GM18951 (cell line): ENCODE data around the gene MTG2.

Experiments
- POLR2A ChIP-seq: IDR thresholded peaks from 4 replicates; pipeline ENCODE4 v1.6.1; 2011; ENCODE audit warnings: mild to moderate bottlenecking; ENCODE audit not compliant: insufficient read length, insufficient read depth; ENCODE audit errors: extremely low read depth
- in situ Hi-C: fragments of 300-500 bp; cut with MboI; formaldehyde crosslinking; loops from one replicate; pipeline ENCODE4 v1.12.0; 2022; ENCODE audit warnings: low sequenced_read_pairs, mixed read lengths, inconsistent platforms; ENCODE audit not compliant: unreplicated experiment

MTG2 gene

GRCh38 chr20:62149532-62150309 is 33.1 kb upstream of the MTG2 start:
- no peak for TF ChIP-seq POLR2A
- in situ Hi-C loops: no loop called here

GRCh38 chr20:62150310-62150575 is 32.6 kb upstream of the MTG2 start:
- TF ChIP-seq POLR2A: no peak
- in situ Hi-C loops: no loop called here

GRCh38 chr20:62151225-62151624 is 31.6 kb upstream of the MTG2 start:
- in situ Hi-C loops: no loop called here

GRCh38 chr20:62151835-62152364 is 30.9 kb upstream of the MTG2 start:
- no peak for TF ChIP-seq POLR2A
- in situ Hi-C loops: no loop called here

More at GRCh38 chr20:62151225-62151624, 31.6 kb upstream of the MTG2 start:
- no peak for TF ChIP-seq POLR2A

- in situ Hi-C loops: no loop called here
- TF ChIP-seq POLR2A: no peak
Observed at GRCh38 chr20:62155428-62156253, 27.2 kb upstream of the MTG2 start.

GRCh38 chr20:62156254-62156556 is 26.6 kb upstream of the MTG2 start:
- TF ChIP-seq POLR2A: no peak
- in situ Hi-C loops: no loop called here

GRCh38 chr20:62156592-62157386 is 26.0 kb upstream of the MTG2 start:
- in situ Hi-C loops: no loop called here

GRCh38 chr20:62157387-62158087 is 25.3 kb upstream of the MTG2 start:
- in situ Hi-C loops: no loop called here
- TF ChIP-seq POLR2A: no peak

More at GRCh38 chr20:62156592-62157386, 26.0 kb upstream of the MTG2 start:
- no peak for TF ChIP-seq POLR2A

GRCh38 chr20:62158088-62158400 is 24.8 kb upstream of the MTG2 start:
- TF ChIP-seq POLR2A: no peak
- in situ Hi-C loops: no loop called here

- in situ Hi-C loops: no loop called here
- TF ChIP-seq POLR2A: no peak
Observed at GRCh38 chr20:62158541-62158940, 24.3 kb upstream of the MTG2 start.

- in situ Hi-C loops: no loop called here
- TF ChIP-seq POLR2A: no peak
Observed at GRCh38 chr20:62159052-62159451, 23.8 kb upstream of the MTG2 start.

- TF ChIP-seq POLR2A: no peak
- in situ Hi-C loops: no loop called here
Observed at GRCh38 chr20:62159839-62160238, 23.0 kb upstream of the MTG2 start.

- TF ChIP-seq POLR2A: no peak
- in situ Hi-C loops: no loop called here
Observed at GRCh38 chr20:62160253-62160652, 22.6 kb upstream of the MTG2 start.
